HCT116 (cell line): ENCODE results near the gene TMEM132E.

Experiments used
- ATF3 ChIP-seq: IDR thresholded peaks from 2 replicates; pipeline ENCODE4 v1.6.1; 2012
- CTCF ChIP-seq, 3 experiments: fragments of 200-600 bp in 1 of 3; sonication (generic) in 1 of 3; IDR thresholded peaks in 2 of 3; conservative IDR thresholded peaks in 1 of 3; 2 replicates each; pipeline ENCODE4 v1.5.1; 2012 to 2017; ENCODE audit warnings: low read depth in 2 of 3, low read length in 2 of 3, antibody characterized with exemption in 1 of 3, borderline replicate concordance in 1 of 3, control low read depth in 1 of 3, mild to moderate bottlenecking in 1 of 3, mixed read lengths in 1 of 3, mixed run types in 1 of 3, moderate library complexity in 1 of 3; ENCODE audit not compliant: insufficient read depth in 1 of 3
- EZH2 ChIP-seq: fragments of 200-600 bp; sonication (generic); IDR thresholded peaks from 2 replicates; pipeline ENCODE4 v1.6.1; 2017; ENCODE audit warnings: antibody characterized with exemption, mixed run types
- EZH2phosphoT487 ChIP-seq: fragments of 200-600 bp; IDR thresholded peaks from 2 replicates; pipeline ENCODE4 v1.6.1; 2018; ENCODE audit warnings: antibody characterized with exemption, borderline replicate concordance
- MAX ChIP-seq: IDR thresholded peaks from 2 replicates; pipeline ENCODE4 v1.6.1; 2012
- POLR2A ChIP-seq: IDR thresholded peaks from 2 replicates; pipeline ENCODE4 v1.7.0; 2011; ENCODE audit warnings: borderline replicate concordance; ENCODE audit not compliant: insufficient read depth, insufficient read length; ENCODE audit errors: extremely low read depth
- POLR2AphosphoS5 ChIP-seq: IDR thresholded peaks from 2 replicates; pipeline ENCODE4 v1.6.1; 2011; ENCODE audit warnings: mild to moderate bottlenecking, low read depth, low read length, moderate library complexity
- RAD21 ChIP-seq: IDR thresholded peaks from 2 replicates; pipeline ENCODE4 v1.6.1; 2012; ENCODE audit warnings: low read depth, mild to moderate bottlenecking
- SIN3A ChIP-seq: IDR thresholded peaks from 2 replicates; pipeline ENCODE4 v1.6.1; 2012; ENCODE audit warnings: low read depth
- SRF ChIP-seq: IDR thresholded peaks from 2 replicates; pipeline ENCODE4 v1.6.1; 2012; ENCODE audit warnings: low read depth
- TCF7L2 ChIP-seq: IDR thresholded peaks from 2 replicates; pipeline ENCODE4 v1.7.0; 2011; ENCODE audit warnings: borderline replicate concordance, inconsistent platforms; ENCODE audit not compliant: insufficient read depth, insufficient read length; ENCODE audit errors: extremely low read depth
- ZNF274 ChIP-seq: fragments of 200-500 bp; sonication (Bioruptor generic); IDR thresholded peaks from 2 replicates; pipeline ENCODE4 v1.6.1; 2014; ENCODE audit warnings: mild to moderate bottlenecking, low read depth, low read length, inconsistent platforms

- TF ChIP-seq CTCF (IDR thresholded peaks at IDR 0.05 in 2 of 3, conservative IDR thresholded peaks at IDR 0.05 in 1 of 3; ENCODE audit: borderline replicate concordance in 1 of 3, insufficient read depth in 1 of 3, low read depth in 2 of 3, low read length in 2 of 3) (no peak), EZH2 (no peak), POLR2A (no peak), EZH2phosphoT487 (no peak), POLR2AphosphoS5 (no peak), MAX (no peak), SIN3A (no peak), TCF7L2 (no peak), ZNF274 (no peak), RAD21 (no peak), SRF (no peak), ATF3 (no peak)
These were observed 18.1 kb upstream of the TMEM132E start for GRCh38 chr17:34561328-34561727.
